H1 (cell line): ENCODE results near the gene LYPD6B.

ENCODE experiments used
- MAX ChIP-seq: IDR thresholded peaks from 2 replicates; pipeline ENCODE4 v1.6.1; 2012; ENCODE audit warnings: inconsistent platforms
- RFX5 ChIP-seq: IDR thresholded peaks from 2 replicates; pipeline ENCODE4 v1.6.1; 2011; ENCODE audit warnings: low read depth, low read length, improper control_type of control experiment, borderline replicate concordance
- TAF1 ChIP-seq: IDR thresholded peaks from 2 replicates; pipeline ENCODE4 v1.6.1; 2011; ENCODE audit warnings: mild to moderate bottlenecking, low read depth, low read length
- TF ChIP-seq, protein P1 (sequence below), 3 experiments: IDR thresholded peaks; 1 replicate in 2 of 3; 2 replicates in 1 of 3; pipeline versions ENCODE4 v1.5.1 to v1.6.1; 2011; ENCODE audit warnings: low read length in 3 of 3, mild to moderate bottlenecking in 3 of 3, inconsistent platforms in 2 of 3, low read depth in 1 of 3, moderate library complexity in 1 of 3; ENCODE audit not compliant: insufficient read depth in 1 of 3; ENCODE audit errors: control extremely low read depth in 1 of 3

GRCh38 chr2:149055751-149056150 lies 17.3 kb downstream of the LYPD6B start:
- TF ChIP-seq TAF1 (no peak), RFX5 (no peak), MAX (no peak)
- TF ChIP-seq, protein P1, sequence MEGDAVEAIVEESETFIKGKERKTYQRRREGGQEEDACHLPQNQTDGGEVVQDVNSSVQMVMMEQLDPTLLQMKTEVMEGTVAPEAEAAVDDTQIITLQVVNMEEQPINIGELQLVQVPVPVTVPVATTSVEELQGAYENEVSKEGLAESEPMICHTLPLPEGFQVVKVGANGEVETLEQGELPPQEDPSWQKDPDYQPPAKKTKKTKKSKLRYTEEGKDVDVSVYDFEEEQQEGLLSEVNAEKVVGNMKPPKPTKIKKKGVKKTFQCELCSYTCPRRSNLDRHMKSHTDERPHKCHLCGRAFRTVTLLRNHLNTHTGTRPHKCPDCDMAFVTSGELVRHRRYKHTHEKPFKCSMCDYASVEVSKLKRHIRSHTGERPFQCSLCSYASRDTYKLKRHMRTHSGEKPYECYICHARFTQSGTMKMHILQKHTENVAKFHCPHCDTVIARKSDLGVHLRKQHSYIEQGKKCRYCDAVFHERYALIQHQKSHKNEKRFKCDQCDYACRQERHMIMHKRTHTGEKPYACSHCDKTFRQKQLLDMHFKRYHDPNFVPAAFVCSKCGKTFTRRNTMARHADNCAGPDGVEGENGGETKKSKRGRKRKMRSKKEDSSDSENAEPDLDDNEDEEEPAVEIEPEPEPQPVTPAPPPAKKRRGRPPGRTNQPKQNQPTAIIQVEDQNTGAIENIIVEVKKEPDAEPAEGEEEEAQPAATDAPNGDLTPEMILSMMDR (IDR thresholded peaks at IDR 0.05; ENCODE audit: control extremely low read depth in 1 of 3, insufficient read depth in 1 of 3, low read depth in 1 of 3, low read length in 3 of 3) = no peak
